GM18870 (cell line): ENCODE data around the gene GATAD2B.

Experiments used
- ATAC-seq: cut with Tn5 transposase; IDR thresholded peaks from one replicate; pipeline ENCODE4 v1.9.1; 2021; ENCODE audit warnings: moderate library complexity; ENCODE audit not compliant: unreplicated experiment

Gene GATAD2B

GRCh38 chr1:153764310-153764709 lies 158.5 kb downstream of the GATAD2B start:
- no peak for ATAC-seq

GRCh38 chr1:153763365-153764225 lies 159.2 kb downstream of the GATAD2B start:
- ATAC-seq: no peak

GRCh38 chr1:153760440-153760839 lies 162.3 kb downstream of the GATAD2B start:
- no peak for ATAC-seq
